H1 (cell line): ENCODE data around the gene PANX1. TPM values are rescaled to one million over a fixed set of nuclear protein-coding genes. Genes with fewer than 3 reads are reported as not detected.
A peak's percentile ranks its signal among the peaks of the same experiment; 100 is the strongest.

ENCODE experiments used
- CTCF ChIA-PET: fragments of 300-600 bp; sonication (Branson Sonifier 250); formaldehyde crosslinking; loops from one replicate; lab custom pipeline; 2021; ENCODE audit not compliant: partially characterized antibody; lab: Charles Lee
- POLR2A ChIA-PET: fragments of 300-600 bp; sonication (Branson Sonifier 250); formaldehyde crosslinking; loops from one replicate; lab custom pipeline; 2021; ENCODE audit warnings: inconsistent platforms; ENCODE audit not compliant: partially characterized antibody; lab: Charles Lee
- DNase-seq, 2 experiments: peaks; one replicate each; pipeline versions ENCODE4 v3.0.0 to v3.0.0-alpha.2; 2010 to 2022; ENCODE audit warnings: low spot score in 2 of 2, low read depth in 1 of 2, mixed read lengths in 1 of 2
- FAIRE-seq: peaks from 2 replicates; lab custom pipeline; 2011; peaks lifted over from hg19 to GRCh38; lab: Jason Lieb, UNC
- H2AFZ ChIP-seq: 2 replicates; pipeline ENCODE4 v1.8.1; 2012; ENCODE audit warnings: low read length, inconsistent platforms
- H2AK5ac ChIP-seq: 2 replicates; pipeline ENCODE4 v1.6.1; 2013; ENCODE audit warnings: low read depth, low read length
- H2BK120ac ChIP-seq: replicated peaks from 2 replicates; pipeline ENCODE3; 2013; ENCODE audit warnings: low read depth, low read length, inconsistent platforms
- H2BK12ac ChIP-seq: 2 replicates; pipeline ENCODE4 v1.6.1; 2013; ENCODE audit warnings: low read depth, low read length
- H2BK15ac ChIP-seq: 2 replicates; pipeline ENCODE4 v1.6.1; 2013; ENCODE audit warnings: low read length
- H2BK20ac ChIP-seq: 2 replicates; pipeline ENCODE4 v1.6.1; 2013; ENCODE audit warnings: low read length
- H2BK5ac ChIP-seq: 2 replicates; pipeline ENCODE4 v1.6.1; 2013; ENCODE audit warnings: low read depth, low read length
- H3K14ac ChIP-seq: 2 replicates; pipeline ENCODE4 v1.6.1; 2013; ENCODE audit warnings: inconsistent platforms; ENCODE audit not compliant: insufficient read length
- H3K18ac ChIP-seq: 2 replicates; pipeline ENCODE4 v1.6.1; 2013; ENCODE audit warnings: low read length; ENCODE audit errors: extremely low read depth
- H3K23ac ChIP-seq: 2 replicates; pipeline ENCODE4 v1.6.1; 2013; ENCODE audit warnings: inconsistent platforms; ENCODE audit not compliant: insufficient read length
- H3K23me2 ChIP-seq: 2 replicates; pipeline ENCODE4 v1.6.1; 2013; ENCODE audit warnings: low read depth, low read length
- H3K27ac ChIP-seq: 2 replicates; pipeline ENCODE4 v1.6.1; 2011; ENCODE audit warnings: low read depth, low read length, inconsistent platforms
- H3K27me3 ChIP-seq, 4 experiments: replicated peaks in 1 of 4; 1 replicate in 1 of 4; 2 replicates in 3 of 4; pipeline versions ENCODE4 v1.6.1 to v1.8.1; 2011 to 2013; ENCODE audit warnings: low read length in 3 of 4, mild to moderate bottlenecking in 3 of 4, inconsistent platforms in 2 of 4, mixed read lengths in 2 of 4, moderate library complexity in 1 of 4; ENCODE audit not compliant: control insufficient read depth in 3 of 4, insufficient read depth in 3 of 4; ENCODE audit errors: extremely low read depth in 1 of 4
- H3K36me3 ChIP-seq, 4 experiments: 2 replicates each; pipeline versions ENCODE4 v1.6.1 to v1.8.1; 2011 to 2013; ENCODE audit warnings: mild to moderate bottlenecking in 4 of 4, low read length in 3 of 4, moderate library complexity in 2 of 4, control low read depth in 1 of 4, inconsistent platforms in 1 of 4; ENCODE audit not compliant: insufficient read depth in 4 of 4, control insufficient read depth in 2 of 4
- H3K4ac ChIP-seq: replicated peaks from 2 replicates; pipeline ENCODE3; 2013; ENCODE audit warnings: low read length, low read depth, mixed read lengths, inconsistent platforms; ENCODE audit not compliant: insufficient read length
- H3K4me1 ChIP-seq, 4 experiments: replicated peaks in 1 of 4; 1 replicate in 1 of 4; 2 replicates in 3 of 4; pipeline versions ENCODE4 v1.6.1 to v1.8.1; 2011 to 2013; ENCODE audit warnings: low read length in 3 of 4, inconsistent platforms in 2 of 4, mixed read lengths in 1 of 4; ENCODE audit not compliant: insufficient read depth in 4 of 4, control insufficient read depth in 3 of 4
- H3K4me2 ChIP-seq, 2 experiments: 2 replicates each; pipeline versions ENCODE4 v1.6.1 to v1.8.1; 2011 to 2013; ENCODE audit warnings: low read depth in 2 of 2, low read length in 2 of 2, control low read depth in 1 of 2, inconsistent platforms in 1 of 2, mild to moderate bottlenecking in 1 of 2; ENCODE audit not compliant: insufficient read depth in 1 of 2
- H3K4me3 ChIP-seq, 4 experiments: fragments of 200-600, 300-600 bp in 1 of 4; sonication (generic), shearing (Covaris generic), sonication (Bioruptor Twin) in 1 of 4; 2 replicates each; pipeline versions ENCODE4 v1.5.1 to v1.8.1; 2011 to 2016; ENCODE audit warnings: low read length in 4 of 4, low read depth in 3 of 4, control low read depth in 2 of 4, inconsistent platforms in 2 of 4, mild to moderate bottlenecking in 2 of 4, mixed read lengths in 1 of 4, moderate library complexity in 1 of 4; ENCODE audit not compliant: insufficient read depth in 2 of 4; ENCODE audit errors: extremely low read depth in 1 of 4
- H3K56ac ChIP-seq: replicated peaks from 2 replicates; pipeline ENCODE3; 2013; ENCODE audit warnings: low read depth, mild to moderate bottlenecking, mixed read lengths, low read length, inconsistent platforms; ENCODE audit not compliant: insufficient read length
- H3K79me1 ChIP-seq: 2 replicates; pipeline ENCODE4 v1.6.1; 2013; ENCODE audit warnings: low read depth, low read length, control low read depth
- H3K79me2 ChIP-seq, 2 experiments: 2 replicates each; pipeline versions ENCODE4 v1.6.1 to v1.8.1; 2012 to 2013; ENCODE audit warnings: low read length in 2 of 2, mild to moderate bottlenecking in 2 of 2, inconsistent platforms in 1 of 2; ENCODE audit not compliant: insufficient read depth in 2 of 2, control insufficient read depth in 1 of 2
- H3K9ac ChIP-seq, 4 experiments: replicated peaks in 1 of 4; 1 replicate in 1 of 4; 2 replicates in 3 of 4; pipeline versions ENCODE4 v1.6.1 to v1.8.1; 2011 to 2013; ENCODE audit warnings: low read depth in 3 of 4, low read length in 3 of 4, control low read depth in 2 of 4, mild to moderate bottlenecking in 2 of 4, moderate library complexity in 2 of 4, inconsistent platforms in 1 of 4; ENCODE audit errors: extremely low read depth in 1 of 4
- H3K9me3 ChIP-seq, 2 experiments: 2 replicates each; pipeline versions ENCODE4 v1.6.1 to v1.8.1; 2012 to 2013; ENCODE audit warnings: mild to moderate bottlenecking in 2 of 2, moderate library complexity in 2 of 2, control low read depth in 1 of 2, inconsistent platforms in 1 of 2, low read depth in 1 of 2, low read length in 1 of 2, mixed read lengths in 1 of 2; ENCODE audit not compliant: insufficient read depth in 2 of 2
- H4K20me1 ChIP-seq, 2 experiments: replicated peaks in 1 of 2; 2 replicates each; pipeline versions ENCODE3 to v1.8.1; 2011 to 2013; ENCODE audit warnings: inconsistent platforms in 2 of 2, low read length in 2 of 2, mild to moderate bottlenecking in 1 of 2; ENCODE audit not compliant: insufficient read depth in 2 of 2, control insufficient read depth in 1 of 2
- H4K5ac ChIP-seq: 2 replicates; pipeline ENCODE4 v1.6.1; 2013; ENCODE audit warnings: low read length, low read depth, mixed read lengths, inconsistent platforms; ENCODE audit not compliant: insufficient read length
- H4K8ac ChIP-seq: 2 replicates; pipeline ENCODE4 v1.8.0; 2013; ENCODE audit warnings: mild to moderate bottlenecking, moderate library complexity, low read length, inconsistent platforms; ENCODE audit not compliant: insufficient read depth; ENCODE audit errors: extremely low read depth
- H4K91ac ChIP-seq: replicated peaks from 2 replicates; pipeline ENCODE3; 2013; ENCODE audit warnings: low read length, mixed read lengths, inconsistent platforms; ENCODE audit not compliant: insufficient read length
- BRCA1 ChIP-seq: IDR thresholded peaks from 2 replicates; pipeline ENCODE4 v1.6.1; 2012; ENCODE audit warnings: low read depth, low read length, improper control_type of control experiment
- CBX8 ChIP-seq: fragments of 300-800, 300-1000 bp; sonication (generic); IDR thresholded peaks from 2 replicates; pipeline ENCODE4 v1.7.1; 2016; ENCODE audit warnings: low read depth, low read length, borderline replicate concordance
- CTBP2 ChIP-seq: IDR thresholded peaks from 2 replicates; pipeline ENCODE4 v1.7.0; 2011; ENCODE audit warnings: borderline replicate concordance, mild to moderate bottlenecking, moderate library complexity, mixed read lengths, low read length; ENCODE audit not compliant: insufficient read depth, insufficient read length
- EGR1 ChIP-seq: IDR thresholded peaks from 2 replicates; pipeline ENCODE4 v1.6.1; 2011; ENCODE audit warnings: low read depth, low read length, borderline replicate concordance
- EP300 ChIP-seq, 2 experiments: IDR thresholded peaks; 1 replicate in 1 of 2; 2 replicates in 1 of 2; pipeline ENCODE4 v1.6.1; 2011 to 2012; ENCODE audit warnings: low read depth in 2 of 2, low read length in 2 of 2, mild to moderate bottlenecking in 2 of 2, borderline replicate concordance in 1 of 2, inconsistent platforms in 1 of 2, moderate library complexity in 1 of 2
- JUN ChIP-seq: IDR thresholded peaks from 2 replicates; pipeline ENCODE4 v1.6.1; 2011; ENCODE audit warnings: low read depth, mild to moderate bottlenecking, improper control_type of control experiment, low read length
- SP1 ChIP-seq: IDR thresholded peaks from 2 replicates; pipeline ENCODE4 v1.6.1; 2011; ENCODE audit warnings: low read depth, low read length
- SP2 ChIP-seq: IDR thresholded peaks from 2 replicates; pipeline ENCODE4 v1.6.1; 2012; ENCODE audit warnings: mild to moderate bottlenecking, low read length, inconsistent platforms
- SUZ12 ChIP-seq: fragments of 200-600 bp; sonication (generic); IDR thresholded peaks from 2 replicates; pipeline ENCODE4 v1.6.1; 2012; ENCODE audit warnings: mild to moderate bottlenecking, inconsistent platforms, low read length, moderate library complexity, mixed read lengths
- polyA plus RNA-seq, 7 experiments: library from polyadenylated mRNA; depleted of rRNA in 3 of 7; stranded (reverse) in 5 of 7; unstranded in 2 of 7; fragments of >200 nt in 5 of 7; fragments of 200-250 nt in 2 of 7; gene quantifications; 1 replicate in 5 of 7; 2 replicates in 1 of 7; 4 replicates in 1 of 7; pipeline versions ENCODE4 v1.2.1 to v1.2.3, GENCODE V29; 2011 to 2013; ENCODE audit warnings: missing spikeins in 2 of 7, mixed read lengths in 2 of 7
- total RNA-seq: library from RNA; stranded (reverse); fragmentation: NEBNext Ultra II Directional; extraction: Animal tissue kit (Norgen Biotek cat#: 25700); gene quantifications from 2 replicates; pipeline ENCODE4 v1.2.1, GENCODE V29; 2021

PANX1 gene
- total and polyA plus RNA-seq, 2 of the 8 experiments (the other 6 are each of a cell fraction or from before 2014, with no cell fraction given): 15.9 to 35.2 TPM

GRCh38 chr11:94100253-94100652, 28.4 kb upstream of the PANX1 start:
- no peak overlapping the region for H2AK5ac ChIP-seq
- no peak overlapping the region for H2BK12ac ChIP-seq
- H2BK20ac ChIP-seq: no peak overlapping the region
- H3K9me3 ChIP-seq: peaks cover 9 to 16% of the 10 kb centered on the region in 2 experiments
- H2BK15ac ChIP-seq: 0 out of 2 replicates have a peak overlapping the region, but pooled peaks have one; percentile 31
- no peak overlapping the region for H4K8ac ChIP-seq
- DNase-seq: no peak
- ChIA-PET POLR2A (interaction anchor here (1.0 kb wide), 1 partner anchor 29 kb away, joined by 3 read pairs; no protein-coding TSS in a partner anchor), CTCF (no interaction called here)
- H3K4ac ChIP-seq: no peak overlapping the region
- no peak overlapping the region for H3K23ac ChIP-seq
- no peaks in the 10 kb centered on the region for H3K79me2 ChIP-seq
- H3K9ac ChIP-seq: no peak overlapping the region
- H3K4me2 ChIP-seq: no peak overlapping the region
- H3K36me3 ChIP-seq: peaks cover 0 to 2% (median 0%) of the 10 kb centered on the region in 4 experiments; a peak in 2 of 8 replicates
- no peak overlapping the region for H2AFZ ChIP-seq
- H3K18ac ChIP-seq: no peak overlapping the region
- no peaks in the 10 kb centered on the region for H4K20me1 ChIP-seq
- no peak overlapping the region for H3K27ac ChIP-seq
- H3K4me1 ChIP-seq: no peaks in the 10 kb centered on the region; a peak in 1 of 7 replicates
- no peaks in the 10 kb centered on the region for H3K23me2 ChIP-seq
- no peaks in the 10 kb centered on the region for H3K79me1 ChIP-seq
- TF ChIP-seq SUZ12 (no peak), BRCA1 (no peak), SP2 (no peak), JUN (no peak), EP300 (IDR thresholded peaks at IDR 0.05; ENCODE audit: borderline replicate concordance in 1 of 2, low read depth in 2 of 2, low read length in 2 of 2) (no peak), CBX8 (no peak), SP1 (no peak), CTBP2 (no peak), EGR1 (no peak)
- H2BK5ac ChIP-seq: no peak overlapping the region
- H3K4me3 ChIP-seq: no peak overlapping the region
- H3K27me3 ChIP-seq: no peaks in the 10 kb centered on the region
- no peak overlapping the region for H2BK120ac ChIP-seq
- no peak overlapping the region for H4K5ac ChIP-seq
- no peak overlapping the region for H3K56ac ChIP-seq
- no peak for FAIRE-seq
- H3K14ac ChIP-seq: no peak overlapping the region
- no peak overlapping the region for H4K91ac ChIP-seq
